Posterior vena cava (tissue), 2 donors: ENCODE measurements around the gene NIN. TPM values are rescaled to one million over a fixed set of nuclear protein-coding genes. Genes with fewer than 3 reads are reported as not detected.

Source experiments
- DNase-seq: peaks from one replicate; pipeline ENCODE4 v3.0.0-alpha.2; 2020; ENCODE audit warnings: low spot score
- intact Hi-C, 2 donors: fragments of 100-400 bp; cut with DNase I; formaldehyde crosslinking; loops; one replicate each; pipeline versions ENCODE4 v1.14.1 to v1.14.2; 2022 to 2023
- total RNA-seq, 2 donors: library from RNA; stranded (reverse); fragmentation: NEBNext Ultra II Directional; extraction: Animal tissue kit (Norgen Biotek cat#: 25700); gene quantifications; one replicate each; pipeline ENCODE4 v1.2.1, GENCODE V29; 2021
- donor health status: DM: yes; HTN: yes; CAD: no.
- donor health status: DM: yes; HTN: yes; CAD: no.

NIN gene
- total RNA-seq, 2 donors from 2014 or later, result 34.9 to 45.9 TPM

- DNase-seq, result no peak
- intact Hi-C loops, result no loop called here
Measured at GRCh38 chr14:50798048-50798421, 32.9 kb downstream of the NIN start.

- DNase-seq, result no peak
- intact Hi-C loops, result no loop called here
Measured at GRCh38 chr14:50797250-50798047, 33.5 kb downstream of the NIN start.

GRCh38 chr14:50796390-50796789 is 34.6 kb downstream of the NIN start:
- no peak for DNase-seq
- intact Hi-C loops, result no loop called here

- intact Hi-C loops, result no loop called here
- DNase-seq, result no peak
Measured at GRCh38 chr14:50795909-50796308, 35.1 kb downstream of the NIN start.

GRCh38 chr14:50795142-50795541 is 35.8 kb downstream of the NIN start:
- intact Hi-C loops, result no loop called here
- no peak for DNase-seq

- intact Hi-C loops, result no loop called here
- no peak for DNase-seq
Measured at GRCh38 chr14:50794068-50794645, 36.8 kb downstream of the NIN start.

- intact Hi-C loops, result no loop called here
- no peak for DNase-seq
Measured at GRCh38 chr14:50792634-50793068, 38.3 kb downstream of the NIN start.

- no peak for DNase-seq
- intact Hi-C loops, result no loop called here
Measured at GRCh38 chr14:50792051-50792477, 38.9 kb downstream of the NIN start.

GRCh38 chr14:50791201-50791600 is 39.8 kb downstream of the NIN start:
- no peak for DNase-seq
- intact Hi-C loops, result no loop called here

- no peak for DNase-seq
- intact Hi-C loops, result no loop called here
Measured at GRCh38 chr14:50790589-50790988, 40.4 kb downstream of the NIN start.

- intact Hi-C loops, result no loop called here
- no peak for DNase-seq
Measured at GRCh38 chr14:50786751-50787464, 44.1 kb downstream of the NIN start.

- intact Hi-C loops, result no loop called here
- no peak for DNase-seq
Measured at GRCh38 chr14:50785457-50786063, 45.4 kb downstream of the NIN start.

- DNase-seq, result no peak
- intact Hi-C loops, result no loop called here
Measured at GRCh38 chr14:50784683-50785456, 46.1 kb downstream of the NIN start.

- intact Hi-C loops, result no loop called here
Measured at GRCh38 chr14:50783563-50783962, 47.4 kb downstream of the NIN start.

GRCh38 chr14:50780393-50780792 is 50.6 kb downstream of the NIN start:
- no peak for DNase-seq
- intact Hi-C loops, result no loop called here

More at GRCh38 chr14:50783563-50783962, 47.4 kb downstream of the NIN start:
- DNase-seq, result no peak

GRCh38 chr14:50778721-50779483 is 52.1 kb downstream of the NIN start:
- no peak for DNase-seq
- intact Hi-C loops, result no loop called here

- no peak for DNase-seq
- intact Hi-C loops, result no loop called here
Measured at GRCh38 chr14:50776522-50776921, 54.4 kb downstream of the NIN start.

GRCh38 chr14:50775357-50775756 is 55.6 kb downstream of the NIN start:
- DNase-seq, result no peak
- intact Hi-C loops, result no loop called here
